SK-N-MC (cell line): ENCODE data around the gene BRWD1.
"Not testable (repeated sequence)": the region's sequence is repeated elsewhere in the genome, so short reads cannot be mapped to it uniquely, and the experiment has no call there.

Experiments used
- DNase-seq: peaks from one replicate; pipeline ENCODE4 v3.0.0-alpha.2; 2011; ENCODE audit warnings: low read depth, low spot score
- H3K27ac ChIP-seq: fragments of 200-600 bp; sonication (generic); 2 replicates; pipeline ENCODE4 v1.5.1; 2016; ENCODE audit warnings: mixed run types
- H3K36me3 ChIP-seq: fragments of 200-600 bp; sonication (generic); 2 replicates; pipeline ENCODE4 v1.6.1; 2017; ENCODE audit warnings: antibody characterized with exemption, low read length, mixed read lengths; ENCODE audit not compliant: insufficient read depth
- H3K4me3 ChIP-seq: fragments of 200-600 bp; sonication (generic); 2 replicates; pipeline ENCODE4 v1.5.1; 2016
- H3K9ac ChIP-seq: fragments of 200-600 bp; sonication (generic); 2 replicates; pipeline ENCODE4 v1.8.0; 2017; ENCODE audit warnings: mixed run types, mixed read lengths; ENCODE audit not compliant: insufficient read length
- H3K9me3 ChIP-seq: fragments of 200-600 bp; sonication (generic); 2 replicates; pipeline ENCODE4 v1.6.1; 2017; ENCODE audit warnings: low read depth, mild to moderate bottlenecking, antibody characterized with exemption, low read length, moderate library complexity, mixed read lengths
- EZH2 ChIP-seq: fragments of 200-600 bp; sonication (generic); IDR thresholded peaks from one replicate; pipeline ENCODE4 v1.6.1; 2017; ENCODE audit warnings: antibody characterized with exemption
- FOXP2 ChIP-seq: optimal IDR thresholded peaks from 2 replicates; pipeline ENCODE3; 2011; ENCODE audit warnings: mild to moderate bottlenecking, moderate library complexity; ENCODE audit not compliant: insufficient read depth; ENCODE audit errors: extremely low read length, control extremely low read depth
- POLR2AphosphoS5 ChIP-seq: IDR thresholded peaks from 2 replicates; pipeline ENCODE4 v1.6.1; 2012; ENCODE audit warnings: mild to moderate bottlenecking, low read depth, low read length, borderline replicate concordance

Gene BRWD1

GRCh38 chr21:39173716-39174680, 139.4 kb downstream of the BRWD1 start:
- Histone ChIP-seq H3K27ac (no peak overlapping the region), H3K9me3 (no peaks in the 10 kb centered on the region), H3K9ac (no peak overlapping the region), H3K4me3 (no peak overlapping the region), H3K36me3 (peaks cover 68% of the 10 kb centered on the region)
- TF ChIP-seq POLR2AphosphoS5, result no peak
- no peak for TF ChIP-seq FOXP2
- TF ChIP-seq EZH2, result no peak
- DNase-seq, result no peak

GRCh38 chr21:39169906-39170305, 143.5 kb downstream of the BRWD1 start:
- no peak overlapping the region for H3K9ac ChIP-seq
- TF ChIP-seq EZH2 (no peak), POLR2AphosphoS5 (no peak), FOXP2 (no peak)
- no peak for DNase-seq
- peaks cover 35% of the 10 kb centered on the region for H3K36me3 ChIP-seq
- H3K9me3 ChIP-seq, result no peaks in the 10 kb centered on the region
- no peak overlapping the region for H3K27ac ChIP-seq
- no peak overlapping the region for H3K4me3 ChIP-seq

GRCh38 chr21:39168800-39169199, 144.6 kb downstream of the BRWD1 start:
- H3K36me3 ChIP-seq, result peaks cover 24% of the 10 kb centered on the region
- H3K9ac ChIP-seq, result no peak overlapping the region
- H3K4me3 ChIP-seq, result no peak overlapping the region

GRCh38 chr21:39164523-39164922, 148.9 kb downstream of the BRWD1 start:
- no peaks in the 10 kb centered on the region for H3K9me3 ChIP-seq
- no peak overlapping the region for H3K27ac ChIP-seq
- peaks cover 2% of the 10 kb centered on the region; the same call in 1 of the 2 replicates for H3K36me3 ChIP-seq
- no peak for DNase-seq
- H3K9ac ChIP-seq, result no peak overlapping the region
- H3K4me3 ChIP-seq, result no peak overlapping the region
- TF ChIP-seq FOXP2 (no peak), EZH2 (no peak), POLR2AphosphoS5 (no peak)

More at GRCh38 chr21:39168800-39169199, 144.6 kb downstream of the BRWD1 start:
- no peaks in the 10 kb centered on the region for H3K9me3 ChIP-seq
- no peak for DNase-seq
- H3K27ac ChIP-seq, result no peak overlapping the region
- TF ChIP-seq POLR2AphosphoS5 (no peak), EZH2 (no peak), FOXP2 (no peak)

GRCh38 chr21:39161064-39161463, 152.4 kb downstream of the BRWD1 start:
- Histone ChIP-seq H3K9ac (no peak overlapping the region), H3K36me3 (no peaks in the 10 kb centered on the region), H3K27ac (no peak overlapping the region), H3K9me3 (no peaks in the 10 kb centered on the region), H3K4me3 (no peak overlapping the region)
- TF ChIP-seq POLR2AphosphoS5 (no peak), EZH2 (no peak), FOXP2 (no peak)
- DNase-seq, result no peak

GRCh38 chr21:39159342-39160063, 153.9 kb downstream of the BRWD1 start:
- Histone ChIP-seq H3K27ac (no peak overlapping the region), H3K9me3 (no peaks in the 10 kb centered on the region), H3K9ac (no peak overlapping the region), H3K4me3 (no peak overlapping the region), H3K36me3 (no peaks in the 10 kb centered on the region)
- DNase-seq, result no peak
- TF ChIP-seq FOXP2, result no peak
- no peak for TF ChIP-seq EZH2
- TF ChIP-seq POLR2AphosphoS5, result no peak

GRCh38 chr21:39157241-39157640, 156.2 kb downstream of the BRWD1 start:
- H3K36me3 ChIP-seq, H3K9me3 ChIP-seq, H3K27ac ChIP-seq, DNase-seq, H3K4me3 ChIP-seq, H3K9ac ChIP-seq: not testable (repeated sequence)

GRCh38 chr21:39156024-39156423, 157.4 kb downstream of the BRWD1 start:
- TF ChIP-seq POLR2AphosphoS5 (no peak), EZH2 (no peak), FOXP2 (no peak)
- DNase-seq, result no peak
- Histone ChIP-seq H3K4me3 (no peak overlapping the region), H3K9me3 (no peaks in the 10 kb centered on the region), H3K9ac (no peak overlapping the region), H3K27ac (no peak overlapping the region), H3K36me3 (no peaks in the 10 kb centered on the region)

GRCh38 chr21:39155578-39155977, 157.9 kb downstream of the BRWD1 start:
- no peaks in the 10 kb centered on the region for H3K9me3 ChIP-seq
- no peak overlapping the region for H3K27ac ChIP-seq
- TF ChIP-seq EZH2 (no peak), POLR2AphosphoS5 (no peak), FOXP2 (no peak)
- H3K36me3 ChIP-seq, result no peaks in the 10 kb centered on the region
- DNase-seq, result no peak
- no peak overlapping the region for H3K9ac ChIP-seq
- H3K4me3 ChIP-seq, result no peak overlapping the region
